GM21786 (cell line): ENCODE results near the gene FLT3LG.
A peak's percentile ranks its signal among the peaks of the same experiment; 100 is the strongest.
"Not testable (repeated sequence)": the region's sequence is repeated elsewhere in the genome, so short reads cannot be mapped to it uniquely, and the experiment has no call there.

Experiments
- ATAC-seq: cut with Tn5 transposase; IDR thresholded peaks from one replicate; pipeline ENCODE4 v1.9.1; 2021; ENCODE audit not compliant: unreplicated experiment

The FLT3LG gene

DNA sequence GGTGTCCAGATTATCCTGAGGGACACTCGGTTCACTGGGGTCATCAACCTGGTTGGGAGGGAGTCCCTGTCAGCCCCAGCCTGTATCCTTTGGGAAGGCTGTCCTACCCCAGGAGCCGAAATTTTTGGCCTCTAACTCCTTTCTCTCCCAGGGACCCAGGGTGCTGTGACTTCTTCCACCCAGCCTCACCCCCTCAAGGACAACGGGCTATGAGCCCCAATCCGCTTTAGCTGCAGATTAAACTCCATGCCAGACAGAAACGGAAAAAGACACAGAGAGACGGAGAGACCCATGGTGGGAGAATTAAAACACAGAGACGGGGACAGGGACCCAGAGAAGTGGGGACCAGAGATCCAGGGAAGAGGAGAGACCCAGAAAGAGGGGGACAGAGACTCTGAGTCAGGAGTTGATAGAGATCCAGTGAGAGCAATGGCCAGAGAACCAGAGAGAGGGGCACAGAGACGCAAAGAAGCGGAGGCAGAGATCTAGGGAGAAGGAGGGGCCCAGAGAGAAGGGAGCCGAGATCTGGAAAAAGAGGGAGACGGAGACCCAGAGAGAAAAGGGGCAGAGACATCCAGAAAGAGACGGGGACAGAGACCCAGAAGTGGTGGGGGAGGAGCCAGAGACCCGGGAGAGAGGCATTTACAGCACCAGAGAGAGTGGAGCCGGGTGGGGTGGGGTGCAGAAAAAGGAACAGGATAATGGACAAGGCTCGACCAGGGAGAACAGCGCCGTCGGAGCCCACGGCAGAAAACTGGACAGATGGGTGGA lies 33.4 kb upstream of the FLT3LG start:
- no peak for ATAC-seq

GRCh38 chr19:49441210-49441959 lies 32.6 kb upstream of the FLT3LG start, which contains the start of gene SLC17A7:
TSS of gene SLC17A7 (minus strand) at chr19:49441527. CDS start at chr19:49441379, 148 bp downstream.
- ATAC-seq = no peak

DNA sequence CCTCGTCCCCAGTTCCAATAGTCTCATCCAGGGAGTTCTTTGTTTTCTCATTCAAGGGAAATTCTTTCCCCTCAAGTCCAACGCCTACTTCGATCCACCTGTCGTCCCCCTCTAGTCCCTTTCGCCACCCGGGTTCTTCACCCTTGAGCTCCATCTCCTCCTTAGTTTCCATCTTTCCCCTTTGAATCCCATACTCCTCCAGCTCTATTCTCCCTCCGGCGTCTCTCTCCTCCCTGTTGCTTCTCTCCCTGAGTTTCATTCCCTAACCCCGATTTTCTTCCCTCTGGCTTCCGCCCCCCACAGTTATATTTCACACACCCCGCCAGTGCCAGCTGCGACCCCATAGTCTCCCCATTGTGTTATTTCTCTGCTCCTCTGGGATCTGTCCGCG lies 32.1 kb upstream of the FLT3LG start:
- no peak for ATAC-seq

- ATAC-seq = no peak
Measured at GRCh38 chr19:49442354-49442753, 31.7 kb upstream of the FLT3LG start.

GRCh38 chr19:49442771-49443365 lies 31.1 kb upstream of the FLT3LG start:
- no peak for ATAC-seq

DNA sequence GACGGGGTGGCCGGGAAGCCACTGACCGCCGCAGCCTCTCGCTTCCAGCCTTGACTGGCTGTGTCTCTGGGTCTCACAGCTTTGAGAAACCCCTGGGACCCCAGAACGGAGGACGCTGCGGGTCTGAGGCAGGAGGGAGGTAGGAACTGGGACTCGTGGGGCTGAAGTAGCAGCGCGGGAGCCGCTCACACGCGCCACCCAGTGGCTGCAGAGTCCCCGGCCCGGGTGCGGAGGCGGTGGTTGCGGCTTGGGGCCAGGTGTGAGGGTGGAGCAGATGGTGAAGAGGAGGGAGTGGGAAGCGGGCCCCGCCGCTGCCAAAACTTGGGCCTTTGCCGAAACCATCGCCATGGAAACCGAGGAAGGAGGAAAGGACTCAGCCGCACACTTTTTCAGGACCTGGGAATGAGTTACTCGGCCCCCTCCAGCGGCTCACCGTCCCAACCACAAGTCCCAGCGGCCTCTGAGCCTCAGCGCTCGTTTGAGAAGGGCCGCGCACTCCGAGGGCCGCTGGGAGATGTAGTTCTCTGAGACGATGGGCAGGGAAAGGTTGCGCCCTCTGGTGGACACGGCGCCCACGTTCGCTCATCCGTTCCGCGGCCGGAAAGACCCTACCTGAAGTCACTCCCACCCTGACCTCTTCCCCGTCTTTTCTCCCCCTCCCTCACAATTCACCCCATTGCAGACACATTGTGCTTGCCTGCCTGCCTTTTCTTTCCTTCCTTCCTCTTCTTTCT lies 30.5 kb upstream of the FLT3LG start:
- peak; percentile 76 for ATAC-seq

GRCh38 chr19:49444100-49444700 lies 29.8 kb upstream of the FLT3LG start:
- ATAC-seq = not testable (repeated sequence)

DNA sequence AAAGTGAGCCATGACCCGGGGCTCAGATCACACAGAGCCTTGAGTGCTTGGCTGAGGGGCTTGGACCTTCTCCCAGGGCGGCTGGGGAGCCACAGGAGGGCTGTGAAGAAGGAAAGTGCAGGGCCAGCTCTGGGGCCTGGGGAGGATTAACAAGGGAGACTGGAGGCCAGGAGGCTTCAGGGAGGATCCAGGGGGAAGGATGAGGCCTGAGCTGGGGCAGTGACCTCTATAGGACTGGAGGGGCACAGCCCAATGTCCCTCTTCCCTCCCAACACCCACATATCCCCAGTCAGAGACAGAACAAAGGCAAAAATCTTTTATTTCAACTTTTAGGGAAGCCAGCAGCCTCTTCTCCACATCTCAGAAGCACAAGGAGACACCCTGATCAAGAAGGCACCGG lies 28.0 kb upstream of the FLT3LG start:
- no peak for ATAC-seq

DNA sequence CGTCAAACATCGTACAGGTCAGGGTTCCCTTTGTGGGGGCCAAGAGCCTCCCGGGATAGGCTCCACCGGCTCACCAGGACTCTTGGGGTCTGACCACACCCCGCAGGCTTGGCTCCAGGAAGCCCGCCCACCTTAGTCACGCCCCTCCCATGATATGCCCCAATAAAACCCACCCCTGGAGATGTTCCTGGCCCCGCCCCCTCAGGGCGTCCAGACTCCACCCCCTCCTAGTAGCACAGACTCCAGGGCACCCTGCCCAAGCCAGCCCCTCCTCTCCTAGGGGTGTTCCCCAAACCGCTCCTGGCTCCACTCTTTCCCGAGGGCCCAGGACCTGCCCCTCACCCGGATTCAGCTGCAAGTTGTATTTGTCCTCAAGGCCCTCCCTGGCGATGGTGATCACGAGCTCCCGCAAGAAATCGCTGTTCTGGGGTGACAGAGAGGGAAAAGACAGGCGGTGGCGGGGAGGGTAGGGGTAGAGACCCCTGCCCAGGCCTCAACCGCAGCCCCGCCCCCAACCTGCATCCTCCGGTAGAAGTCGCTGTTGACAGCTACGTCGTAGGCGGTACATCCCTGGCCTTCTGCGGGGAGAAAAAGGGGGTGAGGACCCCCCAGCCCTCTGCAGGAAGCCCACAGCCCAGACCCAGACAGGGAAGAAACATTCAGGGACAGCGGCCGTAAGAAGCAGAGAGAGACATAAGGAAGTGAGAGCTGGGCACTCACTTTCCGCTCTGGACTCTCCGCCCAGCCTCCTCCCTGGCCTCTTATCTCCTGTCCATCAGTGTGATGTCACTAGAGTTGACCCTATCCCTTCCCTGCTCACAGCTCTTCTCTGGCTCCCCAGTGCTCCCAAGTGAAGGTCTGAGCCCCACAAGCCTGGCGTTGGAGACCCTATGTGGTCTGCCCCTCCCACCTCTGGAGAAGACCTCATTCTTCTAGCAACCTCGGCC lies 26.3 kb upstream of the FLT3LG start:
- no peak for ATAC-seq

GRCh38 chr19:49448432-49448786 lies 25.6 kb upstream of the FLT3LG start:
- ATAC-seq = no peak

- no peak for ATAC-seq
Measured at GRCh38 chr19:49450405-49450804, 23.6 kb upstream of the FLT3LG start.

DNA sequence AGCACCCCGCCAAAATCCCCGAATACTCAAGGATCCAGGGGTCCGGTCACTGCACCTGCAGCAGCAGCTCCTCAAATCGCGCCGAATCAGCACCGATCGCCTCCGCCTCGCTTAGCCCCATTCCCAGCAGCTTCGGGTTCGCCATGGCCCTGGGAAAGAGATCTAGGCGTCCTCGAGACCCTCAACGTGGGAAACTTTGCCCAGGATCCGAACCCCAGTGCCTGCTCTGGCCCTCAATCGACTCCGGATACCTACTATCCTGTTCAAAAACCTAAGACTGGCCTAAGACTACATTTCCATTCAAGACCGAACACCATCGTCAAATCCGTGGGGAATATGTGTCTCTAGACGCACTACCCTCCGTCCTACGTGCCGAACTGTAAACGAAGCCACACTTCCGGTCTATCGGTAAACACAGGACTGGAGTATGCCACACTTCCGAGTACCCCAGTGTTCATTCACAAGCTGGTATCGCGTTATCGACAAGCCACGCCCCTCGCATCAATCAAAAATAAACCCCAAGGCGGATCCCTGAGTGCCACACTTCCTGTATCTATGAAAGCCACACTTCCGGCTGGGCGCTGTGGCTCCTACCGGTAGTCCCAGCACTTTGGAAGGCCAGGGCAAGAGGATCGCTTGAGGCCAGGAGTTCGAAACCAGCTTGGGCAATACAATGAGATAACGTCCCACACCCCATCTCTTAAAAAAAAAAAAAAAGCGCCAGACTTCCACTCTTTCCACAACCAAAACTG lies 22.4 kb upstream of the FLT3LG start, which contains the start of gene PIH1D1:
PIH1D1 (minus strand) TSS at position 385 of the 752 bp plus-strand sequence; CDS start at position 145, 240 bp downstream.
- ATAC-seq = peak; percentile 51

- peak; percentile 78 for ATAC-seq
Measured at GRCh38 chr19:49453013-49453756, 20.8 kb upstream of the FLT3LG start, which contains the start of gene ALDH16A1. TSS of gene ALDH16A1 (plus strand) at chr19:49453225. CDS start at chr19:49453332, 107 bp downstream.

DNA sequence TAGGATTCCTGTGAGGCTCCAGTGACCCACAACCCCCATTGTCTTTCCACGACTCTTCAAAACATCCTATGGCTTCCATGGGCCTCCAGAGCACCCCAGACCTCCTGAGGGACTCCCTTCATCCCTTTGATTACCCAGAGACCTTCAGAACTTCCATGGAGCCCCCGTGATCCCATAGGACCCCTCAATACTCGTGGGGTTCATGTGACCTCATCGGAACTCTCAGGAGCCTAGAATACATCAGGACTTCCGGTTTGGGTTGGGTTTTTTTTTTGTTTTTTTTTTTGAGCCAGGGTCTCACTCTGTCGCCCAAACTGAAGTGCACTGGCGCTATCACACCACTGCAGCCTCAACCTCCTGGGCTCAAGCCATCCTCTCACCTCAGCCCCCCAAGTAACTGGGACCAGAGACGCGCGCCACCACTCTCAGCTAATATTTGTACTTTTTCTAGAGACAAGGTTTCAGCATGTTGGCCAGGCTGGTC lies 20.2 kb upstream of the FLT3LG start:
- no peak for ATAC-seq

DNA sequence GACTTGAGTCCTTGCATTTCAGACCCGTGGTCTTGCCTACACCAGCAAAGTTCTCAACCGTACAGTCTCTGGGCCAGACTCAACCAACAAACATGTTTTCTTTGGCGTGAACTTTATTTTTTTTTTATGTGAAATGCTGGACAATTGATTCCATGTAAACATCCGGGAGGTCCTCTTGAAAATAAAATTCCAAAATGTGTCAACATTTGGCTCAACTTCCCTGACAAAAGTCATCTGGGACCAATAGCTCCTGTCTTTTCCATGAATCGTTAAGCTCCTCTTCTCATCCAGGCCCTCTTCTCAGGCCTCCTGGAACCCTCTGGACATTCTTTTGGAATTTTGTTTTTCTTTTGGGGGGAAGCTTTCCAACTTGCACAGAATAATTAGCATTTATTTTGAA lies 18.2 kb upstream of the FLT3LG start:
- ATAC-seq = no peak

GRCh38 chr19:49456326-49456725 lies 17.7 kb upstream of the FLT3LG start:
- ATAC-seq = no peak

DNA sequence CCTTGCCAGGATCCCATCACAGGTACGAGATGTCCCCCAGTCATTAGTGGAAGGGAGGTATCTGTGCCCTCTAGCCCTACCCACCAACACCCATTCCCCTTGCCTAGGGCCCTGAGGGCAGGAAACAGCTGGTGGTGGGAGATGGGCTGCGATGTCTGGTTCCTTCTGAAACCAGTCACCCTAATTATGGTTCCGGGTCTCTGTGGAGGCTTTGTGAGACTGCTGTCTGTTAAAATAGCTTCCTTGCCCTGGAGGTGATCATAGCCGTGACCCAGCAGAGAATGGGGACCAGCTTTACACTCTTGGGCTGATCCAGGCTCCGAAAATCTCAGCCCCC lies 15.5 kb upstream of the FLT3LG start:
- ATAC-seq = no peak

DNA sequence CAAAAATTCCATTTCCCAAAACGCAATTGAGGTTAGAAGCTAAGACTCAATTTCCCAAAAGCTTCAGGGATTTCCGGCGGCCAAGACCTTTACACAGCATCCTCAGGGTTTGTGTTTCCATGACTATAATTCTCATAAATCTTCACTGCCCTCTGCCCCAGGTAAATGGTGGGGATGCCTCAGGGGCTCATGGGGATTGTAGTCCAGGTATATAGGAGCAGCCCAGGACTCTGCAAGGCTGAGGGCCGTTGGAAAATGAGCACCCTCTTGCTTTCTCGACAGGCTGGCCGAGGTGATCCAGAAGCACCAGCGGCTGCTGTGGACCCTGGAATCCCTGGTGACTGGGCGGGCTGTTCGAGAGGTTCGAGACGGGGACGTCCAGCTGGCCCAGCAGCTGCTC lies 14.6 kb upstream of the FLT3LG start:
- no peak for ATAC-seq
